Stimulated activated CD8-positive, alpha-beta memory T cell treated with anti-CD3 and anti-CD28 coated beads, Interleukin-4, amount 100 ng/mL, for 4 hours (primary cell): Measurements from ENCODE around the gene RAD51B.
"Not testable (repeated sequence)": the region's sequence is repeated elsewhere in the genome, so short reads cannot be mapped to it uniquely, and the experiment has no call there.

Experiments used
- DNase-seq, 2 donors: peaks; one replicate each; pipeline ENCODE4 v3.0.0-alpha.2; 2020; ENCODE audit warnings: low read depth in 2 of 2, low spot score in 1 of 2

Gene RAD51B

GRCh38 chr14:68246786-68247105 is 427.2 kb downstream of the RAD51B start:
- DNase-seq = no peak

GRCh38 chr14:68247274-68247673 is 427.7 kb downstream of the RAD51B start:
- DNase-seq = no peak

- no peak for DNase-seq
These were observed 428.2 kb downstream of the RAD51B start for GRCh38 chr14:68247676-68248268.

- DNase-seq = no peak
These were observed 429.1 kb downstream of the RAD51B start for GRCh38 chr14:68248481-68249255.

GRCh38 chr14:68249661-68250451 is 430.3 kb downstream of the RAD51B start:
- no peak for DNase-seq

- DNase-seq = no peak
These were observed 431.6 kb downstream of the RAD51B start for GRCh38 chr14:68250927-68251768.

- DNase-seq = no peak
These were observed 432.2 kb downstream of the RAD51B start for GRCh38 chr14:68251769-68252100.

- no peak for DNase-seq
These were observed 433.7 kb downstream of the RAD51B start for GRCh38 chr14:68253160-68253780.

- DNase-seq = no peak
These were observed 434.4 kb downstream of the RAD51B start for GRCh38 chr14:68253878-68254528.

GRCh38 chr14:68254669-68255527 is 435.3 kb downstream of the RAD51B start:
- no peak for DNase-seq

GRCh38 chr14:68255693-68256178 is 436.2 kb downstream of the RAD51B start:
- no peak for DNase-seq

- no peak for DNase-seq
These were observed 438.4 kb downstream of the RAD51B start for GRCh38 chr14:68257969-68258368.

- DNase-seq = not testable (repeated sequence)
These were observed 439.4 kb downstream of the RAD51B start for GRCh38 chr14:68258995-68259394.

- DNase-seq = no peak
These were observed 440.5 kb downstream of the RAD51B start for GRCh38 chr14:68260121-68260520.

- DNase-seq = no peak
These were observed 441.7 kb downstream of the RAD51B start for GRCh38 chr14:68261092-68261842.

GRCh38 chr14:68262567-68262966 is 443.0 kb downstream of the RAD51B start:
- no peak for DNase-seq

- no peak for DNase-seq
These were observed 444.1 kb downstream of the RAD51B start for GRCh38 chr14:68263563-68264259.

GRCh38 chr14:68264260-68264569 is 444.6 kb downstream of the RAD51B start:
- DNase-seq = no peak
